Thoracic aorta (tissue), 2 donors: Measurements from ENCODE around the gene DCAKD. TPM values are rescaled to one million over a fixed set of nuclear protein-coding genes. Genes with fewer than 3 reads are reported as not detected.

Source experiments
- ATAC-seq: fragments of 150-250 bp; one replicate; pipeline ENCODE4 v1.8.0; 2017; ENCODE audit warnings: low read depth; ENCODE audit not compliant: insufficient number of reproducible peaks, low FRiP score
- DNase-seq: peaks from one replicate; pipeline ENCODE4 v3.0.0-alpha.2; 2020; ENCODE audit warnings: low spot score
- H3K27ac ChIP-seq, 2 donors: fragments of 200-600 bp; sonication (generic); 1 replicate in 1 of 2; 2 replicates in 1 of 2; pipeline ENCODE4 v1.5.1; 2016; ENCODE audit warnings: mild to moderate bottlenecking in 2 of 2, moderate library complexity in 2 of 2
- H3K27me3 ChIP-seq: fragments of 200-600 bp; sonication (generic); replicated peaks from 2 replicates; pipeline ENCODE4 v1.6.0; 2016; ENCODE audit warnings: mild to moderate bottlenecking; ENCODE audit not compliant: insufficient read depth
- H3K36me3 ChIP-seq: fragments of 200-600 bp; sonication (generic); one replicate; pipeline ENCODE4 v1.5.1; 2016
- H3K4me1 ChIP-seq, 2 donors: fragments of 200-600 bp; sonication (generic); 1 replicate in 1 of 2; 2 replicates in 1 of 2; pipeline versions ENCODE4 v1.5.1 to v1.6.0; 2016; ENCODE audit warnings: low read depth in 2 of 2, mild to moderate bottlenecking in 1 of 2; ENCODE audit not compliant: control insufficient read depth in 1 of 2
- H3K4me3 ChIP-seq: fragments of 200-600 bp; sonication (generic); 2 replicates; pipeline ENCODE4 v1.5.1; 2016; ENCODE audit warnings: mild to moderate bottlenecking
- H3K9me3 ChIP-seq: fragments of 200-600 bp; sonication (generic); 2 replicates; pipeline ENCODE4 v1.5.1; 2016
- total RNA-seq, 2 donors: library from RNA; depleted of rRNA; stranded (reverse); fragments of >200 nt; gene quantifications; one replicate each; pipeline versions ENCODE4 v1.1.0 to v1.2.3, GENCODE V29; 2016
- TF ChIP-seq, protein P1 (sequence below): fragments of 200-600 bp; sonication (generic); IDR thresholded peaks from one replicate; pipeline ENCODE4 v1.5.1; 2019; ENCODE audit warnings: antibody characterized with exemption

DCAKD gene
- total RNA-seq, 2 donors from 2014 or later, result 34.6 to 56.5 TPM

DNA sequence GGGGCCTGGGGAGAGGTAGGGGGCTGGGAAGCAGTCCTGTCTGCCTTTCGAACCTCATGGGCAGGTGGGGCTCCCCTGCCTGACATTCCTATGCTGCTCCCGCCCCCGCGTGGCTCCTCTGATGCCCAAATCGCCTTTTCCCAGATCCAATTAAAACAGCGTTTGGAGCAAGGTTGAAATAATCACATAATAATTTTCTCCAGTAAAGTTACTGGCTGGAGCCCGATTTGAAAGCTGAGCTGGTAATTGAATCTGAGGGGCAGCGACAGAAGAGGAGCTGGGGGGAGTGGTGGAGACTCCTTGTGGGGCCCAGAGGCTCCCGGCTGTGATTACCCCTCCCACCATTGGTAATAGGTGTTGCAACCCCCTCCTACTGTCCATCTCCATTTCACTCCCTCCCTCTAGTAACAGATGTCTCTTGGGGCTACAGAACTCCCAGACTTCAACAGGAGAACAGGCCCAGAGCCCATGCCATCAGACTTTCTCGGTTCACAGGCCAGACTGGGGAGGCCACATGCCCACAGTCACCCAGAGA, 44.4 kb downstream of the DCAKD start:
- Histone ChIP-seq H3K4me3 (no peak overlapping the region), H3K4me1 (no peaks in the 10 kb centered on the region), H3K9me3 (no peaks in the 10 kb centered on the region), H3K27me3 (no peaks in the 10 kb centered on the region), H3K27ac (no peak overlapping the region), H3K36me3 (no peaks in the 10 kb centered on the region)
- no peak for ATAC-seq
- no peak for DNase-seq
- TF ChIP-seq, protein P1, sequence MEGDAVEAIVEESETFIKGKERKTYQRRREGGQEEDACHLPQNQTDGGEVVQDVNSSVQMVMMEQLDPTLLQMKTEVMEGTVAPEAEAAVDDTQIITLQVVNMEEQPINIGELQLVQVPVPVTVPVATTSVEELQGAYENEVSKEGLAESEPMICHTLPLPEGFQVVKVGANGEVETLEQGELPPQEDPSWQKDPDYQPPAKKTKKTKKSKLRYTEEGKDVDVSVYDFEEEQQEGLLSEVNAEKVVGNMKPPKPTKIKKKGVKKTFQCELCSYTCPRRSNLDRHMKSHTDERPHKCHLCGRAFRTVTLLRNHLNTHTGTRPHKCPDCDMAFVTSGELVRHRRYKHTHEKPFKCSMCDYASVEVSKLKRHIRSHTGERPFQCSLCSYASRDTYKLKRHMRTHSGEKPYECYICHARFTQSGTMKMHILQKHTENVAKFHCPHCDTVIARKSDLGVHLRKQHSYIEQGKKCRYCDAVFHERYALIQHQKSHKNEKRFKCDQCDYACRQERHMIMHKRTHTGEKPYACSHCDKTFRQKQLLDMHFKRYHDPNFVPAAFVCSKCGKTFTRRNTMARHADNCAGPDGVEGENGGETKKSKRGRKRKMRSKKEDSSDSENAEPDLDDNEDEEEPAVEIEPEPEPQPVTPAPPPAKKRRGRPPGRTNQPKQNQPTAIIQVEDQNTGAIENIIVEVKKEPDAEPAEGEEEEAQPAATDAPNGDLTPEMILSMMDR, result no peak

DNA sequence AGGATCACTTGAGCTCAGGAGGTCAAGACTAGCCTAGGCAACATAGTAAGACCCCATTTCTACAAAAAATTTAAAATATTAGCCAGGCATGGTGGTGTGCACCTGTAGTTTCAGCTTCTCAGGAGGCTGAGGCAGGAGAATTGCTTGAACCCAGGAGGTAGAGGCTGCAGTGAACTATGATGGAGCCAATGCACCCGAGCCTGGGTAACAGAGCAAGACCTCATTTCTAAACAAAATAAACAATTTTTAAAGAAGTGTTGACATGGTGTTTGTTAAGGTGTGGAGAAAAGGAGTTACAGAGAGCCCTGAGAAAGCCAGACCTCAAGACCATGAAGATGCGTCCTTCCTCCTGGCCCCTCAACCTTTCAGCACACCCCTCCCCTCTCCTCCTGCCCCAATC, 45.7 kb downstream of the DCAKD start:
- TF ChIP-seq, protein P1, result no peak
- ATAC-seq (no peak), DNase-seq (no peak)
- H3K9me3 ChIP-seq, result no peaks in the 10 kb centered on the region
- no peaks in the 10 kb centered on the region for H3K36me3 ChIP-seq
- H3K4me1 ChIP-seq, result no peaks in the 10 kb centered on the region
- H3K27ac ChIP-seq, result no peak overlapping the region
- no peaks in the 10 kb centered on the region for H3K27me3 ChIP-seq
- H3K4me3 ChIP-seq, result no peak overlapping the region

GRCh38 chr17:45004388-45004787, 47.0 kb downstream of the DCAKD start:
- Histone ChIP-seq H3K9me3 (no peaks in the 10 kb centered on the region), H3K4me3 (no peak overlapping the region), H3K27ac (no peak overlapping the region), H3K4me1 (no peaks in the 10 kb centered on the region), H3K36me3 (no peaks in the 10 kb centered on the region), H3K27me3 (no peaks in the 10 kb centered on the region)
- DNase-seq (no peak), ATAC-seq (no peak)
- TF ChIP-seq, protein P1, result no peak

DNA sequence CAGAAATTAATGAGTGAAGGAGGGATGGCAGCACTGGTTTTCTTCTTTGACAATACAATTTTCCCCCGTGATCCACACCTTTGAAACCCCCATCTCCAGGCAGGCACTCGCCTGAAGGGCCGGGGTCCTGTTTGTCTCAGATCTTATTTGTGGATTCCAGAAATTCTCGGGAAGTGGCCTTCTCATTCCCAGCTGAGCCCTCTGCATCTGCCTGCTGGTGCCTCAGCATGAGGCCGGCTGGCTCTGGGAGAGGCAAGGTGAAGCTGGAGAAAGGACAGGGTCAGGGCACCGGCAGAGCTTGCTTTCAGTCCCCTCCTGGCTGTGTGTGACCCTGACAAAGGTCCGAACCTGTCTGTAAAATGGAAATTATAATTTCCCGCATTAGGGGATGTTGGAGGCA, 47.6 kb downstream of the DCAKD start:
- no peak overlapping the region for H3K4me3 ChIP-seq
- H3K27me3 ChIP-seq, result no peaks in the 10 kb centered on the region
- H3K27ac ChIP-seq, result no peak overlapping the region
- no peaks in the 10 kb centered on the region for H3K36me3 ChIP-seq
- TF ChIP-seq, protein P1, result no peak
- no peak for DNase-seq
- no peaks in the 10 kb centered on the region for H3K4me1 ChIP-seq
- no peaks in the 10 kb centered on the region for H3K9me3 ChIP-seq
- ATAC-seq, result no peak

DNA sequence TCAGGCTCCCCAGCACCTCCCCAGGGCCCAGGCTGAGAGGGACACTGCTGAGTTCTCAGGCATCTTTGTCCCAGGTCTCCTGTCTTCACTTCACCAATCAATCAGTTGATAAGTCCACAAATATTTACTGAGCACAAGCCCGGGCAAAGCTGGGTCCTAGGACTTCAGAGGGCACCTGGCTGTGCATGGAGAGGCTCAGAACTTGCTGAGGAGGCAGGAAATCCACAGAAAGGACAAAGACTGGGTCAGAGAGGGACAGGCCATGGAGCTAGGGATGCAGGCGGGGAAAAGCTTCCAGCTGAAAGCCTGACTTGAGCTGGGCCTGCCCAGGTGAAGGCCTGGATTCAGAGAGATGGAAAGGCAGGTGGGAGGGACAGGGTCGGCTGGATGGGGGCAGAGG, 50.1 kb downstream of the DCAKD start:
- H3K27me3 ChIP-seq, result no peaks in the 10 kb centered on the region
- ATAC-seq (no peak), DNase-seq (no peak)
- H3K36me3 ChIP-seq, result no peaks in the 10 kb centered on the region
- H3K4me1 ChIP-seq, result no peaks in the 10 kb centered on the region
- no peak overlapping the region for H3K27ac ChIP-seq
- TF ChIP-seq, protein P1, result no peak
- no peak overlapping the region for H3K4me3 ChIP-seq
- no peaks in the 10 kb centered on the region for H3K9me3 ChIP-seq
